HG02938 (cell line): ENCODE results near the gene PRMT1.

Experiments
- ATAC-seq: cut with Tn5 transposase; IDR thresholded peaks from one replicate; pipeline ENCODE4 v1.9.1; 2021; ENCODE audit warnings: mild to moderate bottlenecking, moderate library complexity; ENCODE audit not compliant: unreplicated experiment

The PRMT1 gene

DNA sequence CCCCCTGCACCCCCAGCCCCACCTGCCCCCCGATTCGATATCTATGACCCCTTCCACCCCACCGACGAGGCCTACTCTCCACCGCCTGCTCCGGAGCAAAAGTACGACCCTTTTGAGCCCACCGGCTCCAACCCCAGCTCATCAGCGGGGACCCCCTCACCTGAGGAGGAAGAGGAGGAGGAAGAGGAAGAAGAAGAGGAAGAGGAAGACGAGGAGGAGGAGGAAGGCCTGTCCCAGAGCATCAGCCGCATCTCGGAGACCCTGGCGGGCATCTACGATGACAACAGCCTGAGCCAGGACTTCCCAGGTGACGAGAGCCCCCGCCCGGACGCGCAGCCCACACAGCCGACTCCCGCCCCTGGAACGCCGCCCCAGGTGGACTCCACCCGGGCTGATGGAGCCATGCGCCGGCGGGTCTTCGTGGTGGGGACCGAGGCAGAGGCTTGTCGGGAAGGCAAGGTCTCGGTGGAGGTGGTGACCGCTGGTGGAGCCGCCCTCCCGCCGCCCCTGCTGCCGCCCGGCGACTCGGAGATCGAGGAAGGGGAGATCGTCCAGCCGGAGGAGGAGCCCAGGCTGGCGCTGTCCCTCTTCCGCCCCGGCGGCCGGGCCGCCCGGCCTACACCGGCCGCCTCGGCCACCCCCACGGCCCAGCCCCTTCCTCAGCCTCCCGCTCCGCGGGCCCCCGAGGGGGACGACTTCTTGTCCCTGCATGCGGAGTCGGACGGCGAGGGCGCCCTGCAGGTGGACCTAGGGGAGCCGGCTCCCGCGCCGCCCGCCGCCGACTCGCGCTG is 25.8 kb upstream of the PRMT1 start:
- no peak for ATAC-seq

DNA sequence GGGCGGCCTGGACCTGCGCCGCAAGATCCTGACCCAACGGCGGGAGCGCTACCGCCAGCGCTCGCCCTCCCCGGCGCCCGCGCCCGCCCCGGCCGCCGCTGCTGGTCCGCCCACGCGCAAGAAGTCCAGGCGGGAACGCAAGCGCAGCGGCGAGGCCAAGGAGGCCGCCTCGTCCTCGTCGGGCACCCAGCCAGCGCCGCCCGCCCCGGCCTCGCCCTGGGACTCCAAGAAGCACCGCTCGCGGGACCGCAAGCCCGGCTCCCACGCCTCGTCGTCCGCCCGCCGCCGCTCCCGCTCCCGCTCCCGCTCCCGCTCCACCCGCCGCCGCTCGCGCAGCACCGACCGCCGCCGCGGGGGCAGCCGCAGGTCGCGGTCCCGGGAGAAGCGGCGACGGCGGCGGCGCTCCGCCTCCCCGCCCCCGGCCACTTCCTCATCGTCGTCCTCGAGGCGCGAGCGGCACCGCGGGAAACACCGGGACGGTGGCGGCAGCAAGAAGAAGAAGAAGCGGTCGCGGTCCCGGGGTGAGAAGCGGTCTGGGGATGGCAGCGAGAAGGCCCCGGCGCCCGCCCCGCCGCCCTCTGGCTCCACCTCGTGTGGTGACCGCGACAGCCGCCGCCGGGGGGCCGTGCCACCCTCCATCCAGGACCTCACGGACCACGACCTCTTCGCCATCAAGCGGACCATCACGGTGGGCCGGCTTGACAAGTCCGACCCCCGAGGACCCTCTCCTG is 25.1 kb upstream of the PRMT1 start:
- ATAC-seq, result no peak

DNA sequence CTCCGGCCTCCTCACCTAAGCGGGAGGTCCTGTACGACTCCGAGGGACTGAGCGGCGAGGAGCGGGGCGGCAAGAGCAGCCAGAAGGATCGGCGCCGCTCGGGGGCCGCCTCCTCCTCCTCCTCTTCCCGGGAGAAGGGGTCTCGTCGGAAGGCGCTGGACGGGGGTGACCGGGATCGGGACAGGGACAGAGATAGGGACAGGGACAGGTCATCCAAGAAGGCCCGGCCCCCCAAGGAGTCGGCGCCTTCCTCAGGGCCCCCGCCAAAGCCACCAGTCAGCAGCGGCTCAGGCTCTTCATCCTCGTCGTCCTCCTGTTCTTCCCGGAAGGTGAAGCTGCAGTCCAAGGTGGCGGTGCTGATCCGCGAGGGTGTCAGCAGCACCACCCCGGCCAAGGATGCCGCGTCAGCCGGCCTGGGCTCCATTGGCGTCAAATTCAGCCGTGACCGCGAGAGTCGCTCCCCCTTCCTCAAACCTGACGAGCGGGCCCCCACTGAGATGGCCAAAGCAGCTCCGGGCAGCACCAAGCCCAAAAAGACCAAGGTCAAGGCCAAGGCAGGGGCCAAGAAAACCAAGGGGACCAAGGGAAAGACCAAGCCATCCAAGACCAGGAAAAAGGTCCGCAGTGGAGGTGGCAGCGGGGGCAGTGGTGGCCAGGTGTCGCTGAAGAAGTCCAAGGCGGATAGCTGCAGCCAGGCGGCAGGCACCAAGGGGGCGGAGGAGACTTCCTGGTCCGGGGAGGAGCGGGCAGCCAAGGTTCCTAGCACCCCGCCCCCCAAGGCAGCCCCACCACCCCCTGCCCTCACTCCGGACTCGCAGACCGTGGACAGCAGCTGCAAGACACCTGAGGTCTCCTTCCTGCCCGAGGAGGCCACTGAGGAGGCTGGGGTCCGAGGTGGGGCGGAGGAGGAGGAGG is 24.3 kb upstream of the PRMT1 start:
- no peak for ATAC-seq

DNA sequence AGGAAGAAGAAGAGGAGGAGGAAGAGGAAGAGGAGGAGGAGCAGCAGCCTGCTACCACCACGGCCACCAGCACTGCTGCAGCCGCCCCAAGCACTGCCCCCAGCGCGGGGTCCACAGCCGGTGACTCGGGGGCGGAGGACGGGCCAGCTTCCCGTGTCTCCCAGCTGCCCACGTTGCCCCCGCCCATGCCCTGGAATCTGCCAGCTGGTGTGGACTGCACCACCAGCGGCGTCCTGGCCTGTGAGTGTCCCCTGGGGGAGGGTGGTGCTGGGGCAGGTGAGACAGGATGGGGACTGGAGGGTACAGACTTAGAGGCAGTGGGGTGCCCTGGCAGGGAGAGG is 23.6 kb upstream of the PRMT1 start:
- no peak for ATAC-seq

DNA sequence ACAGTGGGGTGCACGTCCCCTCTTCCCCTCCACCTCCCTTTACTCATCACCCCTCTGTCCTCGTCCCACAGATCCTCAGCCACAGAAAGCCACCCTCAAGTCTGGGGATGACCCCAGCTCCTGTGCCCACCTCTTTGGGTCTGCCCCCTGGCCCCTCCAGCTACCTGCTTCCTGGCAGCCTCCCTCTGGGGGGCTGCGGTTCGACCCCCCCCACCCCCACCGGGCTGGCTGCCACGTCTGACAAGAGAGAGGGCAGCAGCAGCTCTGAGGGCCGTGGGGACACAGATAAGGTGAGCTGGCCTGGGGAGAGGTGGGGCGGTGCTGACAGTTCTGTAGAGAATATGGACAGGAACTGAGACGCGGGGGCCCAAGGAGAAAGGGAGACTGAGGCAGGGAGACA is 22.5 kb upstream of the PRMT1 start:
- ATAC-seq, result no peak

DNA sequence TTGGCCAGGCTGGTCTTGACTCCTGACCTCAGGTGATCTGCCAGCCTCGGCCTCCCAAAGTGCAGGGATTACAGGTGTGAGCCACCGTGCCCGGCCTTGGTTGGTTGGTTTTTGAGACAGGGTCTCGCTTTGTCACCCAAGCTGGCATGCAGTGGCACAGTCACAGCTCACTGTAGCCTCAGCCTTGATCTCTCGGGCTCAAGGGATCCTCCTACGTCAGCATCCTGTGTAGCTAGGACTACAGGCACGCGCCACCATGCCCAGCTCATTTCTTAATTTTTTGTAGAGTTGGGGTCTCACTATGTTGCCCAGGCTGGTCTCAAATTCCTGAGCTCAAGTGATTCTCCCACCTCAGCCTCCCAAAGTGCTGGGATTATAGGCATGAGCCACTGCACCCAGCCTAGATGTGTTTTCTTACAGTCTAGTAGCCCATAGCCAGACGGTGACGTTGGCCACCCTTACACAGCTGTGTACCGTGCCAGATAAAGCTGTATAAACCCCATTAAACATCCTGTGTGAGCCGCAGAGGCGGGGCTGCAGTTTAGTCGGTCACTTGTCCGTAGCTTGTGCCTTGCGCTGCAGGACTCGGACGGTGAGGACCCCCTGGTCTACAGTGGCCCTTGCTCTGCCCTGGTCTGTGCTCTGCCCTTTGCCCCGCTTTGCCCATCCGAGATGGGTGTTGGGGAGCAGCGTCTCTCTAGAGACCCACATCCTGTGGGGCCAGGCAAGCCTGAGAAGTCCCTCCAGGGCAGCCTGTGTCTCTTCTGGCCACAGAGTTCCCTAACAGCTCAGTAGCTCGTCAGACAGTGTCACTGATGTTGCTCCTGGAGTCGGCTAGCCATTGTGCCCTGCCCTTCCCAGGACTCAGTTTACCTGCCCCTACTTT is 21.3 kb upstream of the PRMT1 start:
- no peak for ATAC-seq

DNA sequence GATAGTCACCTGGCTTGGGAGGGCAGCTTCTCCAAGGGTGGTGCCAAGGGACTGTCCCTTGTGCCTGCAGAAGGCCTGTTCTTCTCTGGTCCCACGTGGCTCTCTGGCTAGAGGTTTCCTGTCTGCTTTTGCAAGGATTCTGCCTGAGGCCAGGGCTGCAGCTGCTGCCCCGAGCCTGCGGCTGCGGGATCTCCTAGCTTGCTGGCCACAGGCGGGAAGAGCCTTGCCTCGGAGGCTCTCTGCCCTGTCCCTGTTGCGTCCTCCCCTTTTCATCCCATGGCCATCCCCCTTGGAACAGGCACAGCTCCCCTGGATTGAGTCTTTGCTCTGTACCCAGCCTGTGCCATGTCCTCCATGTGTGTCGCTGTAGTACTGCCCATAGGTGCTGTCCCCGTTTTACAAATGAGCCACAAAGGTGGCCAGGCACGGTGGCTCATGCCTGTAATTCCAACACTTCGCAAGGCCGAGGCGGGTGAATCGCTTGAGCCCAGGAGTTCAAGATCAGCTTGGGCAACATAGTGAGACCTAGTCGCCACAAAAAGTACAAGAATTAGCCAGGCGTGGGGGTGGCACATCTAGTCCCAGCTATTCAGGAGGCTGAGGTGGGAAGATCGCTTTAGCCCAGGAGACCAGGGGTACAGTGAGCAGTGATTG is 20.5 kb upstream of the PRMT1 start:
- no peak for ATAC-seq

DNA sequence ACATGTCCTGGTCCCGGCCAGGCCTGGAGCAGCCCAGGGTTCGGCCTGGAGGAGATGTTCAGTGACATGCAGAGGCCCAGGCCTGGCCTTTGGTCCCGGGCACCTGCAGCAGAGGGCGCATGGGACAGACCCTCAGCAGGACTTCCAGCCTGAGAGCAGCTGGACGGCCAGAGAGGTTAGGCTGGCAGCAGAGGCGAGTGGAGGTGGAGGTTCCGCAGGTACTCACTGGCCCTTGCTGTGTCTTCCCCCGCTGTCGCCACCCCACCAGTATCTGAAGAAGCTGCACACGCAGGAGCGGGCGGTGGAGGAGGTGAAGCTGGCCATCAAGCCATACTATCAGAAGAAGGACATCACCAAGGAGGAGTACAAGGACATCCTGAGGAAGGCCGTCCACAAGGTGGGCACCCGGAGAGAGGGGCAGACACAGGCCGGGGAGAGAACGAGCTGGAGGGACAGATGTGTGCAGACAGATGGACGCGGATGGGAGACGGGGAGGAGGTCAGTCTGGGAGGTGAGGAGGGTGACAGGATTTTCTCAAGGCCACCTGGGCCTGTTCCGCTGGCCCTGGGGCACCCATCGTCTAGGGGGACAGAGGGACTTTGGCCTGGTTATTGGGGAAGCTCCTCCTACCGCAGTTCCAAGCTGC is 19.5 kb upstream of the PRMT1 start:
- ATAC-seq, result no peak

DNA sequence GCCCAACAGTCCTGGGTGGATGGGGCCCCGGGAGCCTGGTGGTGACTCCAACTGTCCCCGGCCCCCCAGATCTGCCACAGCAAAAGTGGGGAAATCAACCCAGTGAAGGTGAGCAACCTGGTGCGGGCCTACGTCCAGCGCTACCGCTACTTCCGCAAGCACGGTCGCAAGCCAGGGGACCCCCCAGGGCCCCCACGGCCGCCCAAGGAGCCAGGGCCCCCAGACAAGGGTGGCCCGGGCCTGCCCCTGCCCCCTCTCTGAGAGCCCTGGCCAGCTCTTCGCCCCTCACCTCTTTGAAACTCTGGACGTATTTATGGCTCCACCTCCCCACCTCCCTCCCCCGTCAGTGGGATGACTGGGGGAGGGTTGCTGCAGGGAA is 18.9 kb upstream of the PRMT1 start:
- no peak for ATAC-seq

DNA sequence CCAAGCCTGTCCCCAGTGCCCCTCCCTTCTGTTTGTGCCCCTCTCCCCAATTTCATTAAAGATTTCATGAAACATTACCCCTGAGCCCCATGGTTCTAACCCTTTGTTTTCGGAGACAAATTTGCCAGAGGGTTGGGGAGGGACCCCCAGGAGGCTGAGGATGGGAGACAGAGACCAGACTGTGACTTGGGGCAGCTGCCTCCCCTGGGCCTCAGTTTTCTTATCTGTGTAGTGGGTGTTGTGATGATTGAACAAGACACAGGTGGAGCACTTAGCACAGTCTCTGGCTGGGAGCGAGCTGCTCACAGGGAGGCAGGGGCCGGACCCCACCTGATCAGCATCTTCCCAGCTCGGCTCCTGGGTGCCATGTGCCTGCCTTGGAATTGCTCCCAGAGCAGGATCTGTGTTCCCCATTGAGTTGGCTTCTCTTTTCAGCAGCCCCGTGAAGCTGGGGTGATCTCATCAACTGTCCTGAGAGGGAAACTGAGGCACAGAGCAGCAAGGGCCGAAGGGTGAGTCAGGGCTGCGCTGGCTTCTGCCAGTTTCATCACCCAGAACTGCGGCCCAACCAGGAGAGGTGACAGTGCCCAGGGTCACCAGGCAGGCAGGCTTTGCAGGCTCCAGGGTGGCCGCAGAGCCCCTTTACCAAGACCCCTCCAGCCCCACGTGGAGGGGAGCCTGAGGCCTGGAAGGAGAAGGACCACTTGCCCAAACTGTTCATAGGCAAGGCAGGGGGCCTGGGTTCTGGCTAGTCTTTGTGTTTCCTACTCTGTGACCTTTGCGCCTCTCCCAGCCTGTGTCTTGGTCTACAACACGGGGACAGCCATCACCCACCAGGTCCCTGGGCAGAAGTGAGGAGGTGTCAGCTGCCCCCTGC is 18.3 kb upstream of the PRMT1 start:
- no peak for ATAC-seq

DNA sequence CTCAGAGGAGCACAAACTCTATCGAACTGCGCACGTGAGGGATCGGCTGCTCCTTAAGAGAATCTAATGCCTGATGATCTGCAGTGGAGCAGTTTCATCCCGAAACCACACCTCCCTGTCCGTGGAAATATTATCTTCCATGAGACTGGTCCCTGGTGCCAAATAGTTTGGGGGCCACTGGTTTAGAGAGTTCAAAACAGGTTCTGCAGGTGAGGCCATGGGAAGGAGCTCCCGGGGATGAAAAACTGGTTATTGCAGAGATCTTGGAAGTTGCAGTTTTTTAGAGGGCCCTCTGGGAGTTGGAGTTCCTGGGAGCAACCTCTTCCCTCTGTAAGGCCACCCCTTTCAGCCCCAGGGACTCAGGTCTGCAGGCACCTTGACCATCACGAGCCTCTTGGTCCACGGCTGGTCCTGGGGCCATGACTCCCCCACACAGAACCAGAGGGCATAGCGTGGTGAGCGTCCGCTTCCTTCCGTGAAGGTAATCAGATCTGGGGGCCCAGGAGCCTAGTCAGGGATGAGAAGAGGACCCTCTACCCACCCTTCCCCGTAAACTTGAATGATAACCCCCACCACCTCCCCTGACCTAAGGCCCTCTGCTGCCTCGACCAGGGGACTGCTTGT is 16.6 kb upstream of the PRMT1 start:
- no peak for ATAC-seq

DNA sequence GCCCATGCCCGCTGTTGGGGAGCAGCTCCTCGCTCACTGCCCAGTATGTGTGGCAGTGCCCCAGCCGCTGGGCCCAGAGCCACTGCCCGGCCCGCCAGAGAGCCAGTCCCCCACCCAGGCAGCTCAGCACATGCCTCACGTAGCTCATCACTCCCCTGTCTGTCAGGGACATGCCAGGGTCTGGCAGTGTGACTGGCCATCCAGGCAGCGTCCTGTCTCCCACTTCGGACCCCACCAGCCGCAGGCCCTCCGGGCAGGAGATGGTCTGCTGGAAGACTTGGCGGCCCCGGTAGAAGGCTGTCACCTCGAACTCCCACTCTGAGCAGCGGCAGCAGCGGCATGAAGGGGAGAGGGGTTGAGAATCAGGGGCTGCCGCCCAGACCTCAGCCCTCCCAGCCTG is 15.1 kb upstream of the PRMT1 start:
- ATAC-seq, result no peak

DNA sequence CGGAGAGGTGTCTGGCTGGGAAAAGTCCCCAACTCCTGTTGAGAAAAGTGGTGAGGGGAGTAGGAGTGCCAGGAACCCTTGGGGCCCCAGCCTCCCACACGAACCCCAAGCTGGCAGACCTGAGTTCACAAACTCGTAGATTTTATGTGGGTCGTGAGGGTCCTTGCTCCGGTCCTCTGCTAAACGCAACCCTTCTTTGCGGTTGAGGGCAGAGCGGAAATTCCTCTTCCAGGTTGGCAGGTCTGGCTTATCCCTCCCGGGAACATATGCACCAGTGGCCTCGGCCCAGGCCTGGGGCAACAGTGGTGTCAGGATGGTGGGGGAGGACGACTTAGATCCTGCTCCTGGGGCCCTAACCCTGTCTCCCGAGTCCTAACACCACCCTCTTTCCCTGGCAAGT is 13.8 kb upstream of the PRMT1 start:
- ATAC-seq, result no peak

DNA sequence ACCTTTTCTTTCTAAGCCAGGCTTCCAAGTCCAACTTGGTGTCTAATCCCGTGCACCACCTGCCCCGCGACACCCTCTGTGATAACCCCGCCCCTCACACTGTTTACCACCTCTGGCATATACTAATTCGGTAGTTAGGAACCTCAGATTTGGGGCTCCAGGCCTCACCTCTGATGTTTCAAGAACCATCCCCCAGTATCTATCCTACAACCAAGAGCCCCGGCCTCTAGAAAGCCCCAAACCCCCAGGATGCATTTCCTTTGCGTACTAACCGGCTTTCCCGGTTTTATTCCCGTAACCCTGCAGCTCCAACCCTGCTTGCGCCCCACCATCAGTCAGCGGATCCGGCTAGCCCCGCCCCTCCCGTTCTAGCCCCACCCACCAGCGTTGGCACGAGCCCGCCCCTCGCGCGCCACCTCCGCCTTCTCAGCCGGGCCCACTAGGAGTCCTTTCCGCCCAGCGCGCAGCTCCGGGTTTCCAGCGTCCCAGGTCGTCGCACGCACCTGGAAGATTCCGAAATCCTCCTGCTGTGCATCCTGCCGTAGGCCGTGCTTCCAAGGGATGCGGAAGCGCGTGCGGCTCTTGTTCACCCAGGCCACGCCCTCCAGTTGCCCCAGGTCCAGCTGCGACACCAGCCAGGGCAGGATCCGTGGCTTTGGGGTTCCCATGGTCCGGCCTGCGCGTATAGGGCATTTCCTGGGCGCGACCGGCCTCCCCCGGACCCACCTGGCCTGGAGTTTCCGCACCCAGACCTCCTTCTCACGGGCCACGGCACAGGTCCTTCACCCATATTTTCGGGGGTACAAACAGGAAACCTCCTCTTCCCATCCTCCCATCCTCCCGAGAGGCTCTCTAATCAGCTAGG is 12.7 kb upstream of the PRMT1 start:
- no peak for ATAC-seq

DNA sequence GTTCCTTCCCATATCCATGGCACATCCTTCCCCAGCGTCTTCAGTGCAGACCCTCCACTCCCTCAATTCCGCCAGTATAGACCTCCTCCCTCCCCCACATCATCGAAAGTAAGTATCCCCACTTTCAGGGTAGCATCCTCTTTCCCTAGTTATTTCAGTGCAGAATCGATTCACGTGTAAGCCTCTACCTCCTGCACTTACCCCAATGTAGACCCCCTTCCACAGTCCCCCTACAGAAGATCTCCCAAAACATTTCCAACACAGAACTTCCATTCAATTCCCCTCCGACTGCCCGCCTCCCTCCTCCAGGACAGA is 12.1 kb upstream of the PRMT1 start:
- no peak for ATAC-seq

DNA sequence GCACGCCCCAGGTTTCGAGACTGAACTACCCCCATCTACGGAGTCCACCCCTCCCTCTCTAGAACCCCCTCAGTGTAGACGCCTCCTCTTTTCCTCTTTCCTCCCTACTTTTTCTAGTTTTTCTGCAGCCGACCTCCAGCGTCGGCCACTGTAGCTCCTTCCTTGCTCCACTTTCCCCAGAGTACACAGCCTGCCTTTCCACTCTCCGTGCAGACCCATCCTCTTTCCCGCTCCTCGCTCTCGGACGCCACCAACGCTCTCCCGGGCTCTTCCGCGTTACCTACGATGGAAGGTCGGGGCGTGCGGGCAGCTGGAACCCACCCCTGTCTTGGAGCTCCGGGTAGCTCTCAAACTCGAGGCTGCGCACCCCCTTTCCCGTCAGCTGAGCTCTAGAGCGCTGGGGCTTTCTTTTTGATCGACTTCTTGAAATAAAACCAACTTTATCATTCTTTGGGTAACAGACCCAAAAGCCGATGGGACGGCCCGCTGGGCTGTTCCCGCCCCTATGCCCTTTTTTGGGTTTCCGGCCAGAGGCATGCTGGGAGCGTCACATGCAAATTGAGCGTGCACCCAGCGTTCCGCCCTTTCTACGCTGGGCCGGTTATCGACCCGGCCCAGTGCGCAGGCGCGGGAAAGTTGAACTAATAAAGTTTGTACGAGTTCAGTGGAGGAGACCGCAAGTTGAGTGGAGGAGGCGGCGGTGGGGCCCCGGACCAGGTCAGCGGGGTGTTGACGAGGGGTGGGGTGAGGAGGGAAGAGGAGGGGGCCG is 11.5 kb upstream of the PRMT1 start, which contains the start of the genes BCL2L12 and IRF3:
Gene BCL2L12, plus strand, starts transcription at position 583 of the 769 bp plus-strand sequence. CDS start 760 bp downstream, outside the sequence.
Gene IRF3, minus strand, starts transcription at position 507 of the 769 bp plus-strand sequence. CDS start 1,019 bp downstream, outside the sequence.
- peak; percentile 83 for ATAC-seq

DNA sequence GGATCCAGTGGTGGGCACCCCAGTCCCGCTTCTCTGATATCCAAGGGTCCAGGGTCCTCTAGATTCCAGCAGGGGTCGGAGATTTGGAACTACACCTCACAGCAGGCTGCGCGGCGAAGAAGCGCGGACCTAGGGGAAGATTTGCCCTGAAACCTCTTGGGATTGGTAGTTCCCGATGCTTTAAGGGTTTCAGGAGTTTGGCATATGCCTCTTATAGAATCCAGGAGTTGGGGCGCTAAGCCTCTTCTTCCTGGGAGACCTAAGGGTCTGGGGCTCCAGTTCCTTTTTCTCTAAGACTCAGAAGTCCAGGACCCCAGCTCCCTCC is 11.0 kb upstream of the PRMT1 start:
- ATAC-seq, result peak; percentile 3
